ENCODE measurements around the gene QSOX2.
A peak's percentile ranks its signal among the peaks of the same experiment; 100 is the strongest.

The QSOX2 gene

GRCh38 chr9:136201609-136202453, 43.8 kb downstream of the QSOX2 start:
- peak; percentile 20 for DNase-seq

GRCh38 chr9:136201174-136201573, 44.4 kb downstream of the QSOX2 start:
- DNase-seq: no peak

- no peak for DNase-seq
Measured at GRCh38 chr9:136200424-136200823, 45.2 kb downstream of the QSOX2 start.

GRCh38 chr9:136199391-136200288, 46.0 kb downstream of the QSOX2 start:
- DNase-seq: no peak

- DNase-seq: no peak
Measured at GRCh38 chr9:136198605-136199083, 47.0 kb downstream of the QSOX2 start.

- DNase-seq: no peak
Measured at GRCh38 chr9:136197930-136198604, 47.5 kb downstream of the QSOX2 start.

- DNase-seq: no peak
Measured at GRCh38 chr9:136197084-136197875, 48.3 kb downstream of the QSOX2 start.

- no peak for DNase-seq
Measured at GRCh38 chr9:136196404-136197083, 49.1 kb downstream of the QSOX2 start.

GRCh38 chr9:136194540-136194939, 51.1 kb downstream of the QSOX2 start:
- DNase-seq: no peak

GRCh38 chr9:136193891-136194279, 51.7 kb downstream of the QSOX2 start:
- DNase-seq: no peak

- no peak for DNase-seq
Measured at GRCh38 chr9:136193127-136193890, 52.3 kb downstream of the QSOX2 start.

GRCh38 chr9:136192289-136193126, 53.1 kb downstream of the QSOX2 start:
- DNase-seq: peak; percentile 52

GRCh38 chr9:136191960-136192286, 53.7 kb downstream of the QSOX2 start:
- DNase-seq: no peak

GRCh38 chr9:136191099-136191959, 54.3 kb downstream of the QSOX2 start:
- DNase-seq: peak; percentile 51

GRCh38 chr9:136190656-136191055, 55.0 kb downstream of the QSOX2 start:
- no peak for DNase-seq

- DNase-seq: no peak
Measured at GRCh38 chr9:136190237-136190601, 55.4 kb downstream of the QSOX2 start.

GRCh38 chr9:136189394-136190236, 56.0 kb downstream of the QSOX2 start:
- no peak for DNase-seq

Measured in fibroblast of skin of scalp (primary cell).